RPMI8226 (cell line): ENCODE results near the gene MYLK.

Source experiments
- DNase-seq: peaks from one replicate; pipeline ENCODE4 v3.0.0-alpha.2; 2015

The MYLK gene

DNA sequence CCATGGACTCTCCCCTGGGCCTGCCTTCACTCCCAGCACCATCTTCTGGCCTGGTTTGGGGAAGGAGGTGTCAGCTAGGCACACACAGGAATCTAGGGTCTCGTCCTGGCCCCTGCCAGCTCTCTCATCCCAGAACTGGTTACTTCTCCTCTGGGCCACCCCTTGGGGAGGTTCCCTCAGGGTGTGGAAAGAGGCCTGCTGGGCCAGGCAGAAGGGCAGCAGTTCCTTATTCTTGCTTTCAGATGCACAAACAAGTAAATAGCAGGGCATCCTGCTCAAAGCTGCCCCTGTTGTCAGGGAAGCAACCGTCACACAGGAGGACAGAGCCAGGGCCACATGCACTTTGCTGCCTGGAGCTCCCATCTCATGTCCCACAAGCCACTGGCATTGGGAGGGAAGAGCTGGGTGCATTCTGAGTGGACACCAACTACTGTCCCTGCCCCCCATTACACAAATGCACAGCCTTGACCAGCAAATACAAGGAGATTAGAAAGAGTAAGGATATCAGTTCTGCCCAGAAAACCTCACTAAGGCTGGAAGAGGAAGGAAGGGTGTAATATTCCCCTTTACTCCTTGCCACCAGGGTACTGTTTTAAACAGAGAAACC, 190.4 kb downstream of the MYLK start:
- no peak for DNase-seq

GRCh38 chr3:123692671-123693070, 191.5 kb downstream of the MYLK start:
- DNase-seq: no peak

GRCh38 chr3:123692041-123692440, 192.1 kb downstream of the MYLK start:
- DNase-seq: no peak

GRCh38 chr3:123689831-123690230, 194.3 kb downstream of the MYLK start:
- no peak for DNase-seq

DNA sequence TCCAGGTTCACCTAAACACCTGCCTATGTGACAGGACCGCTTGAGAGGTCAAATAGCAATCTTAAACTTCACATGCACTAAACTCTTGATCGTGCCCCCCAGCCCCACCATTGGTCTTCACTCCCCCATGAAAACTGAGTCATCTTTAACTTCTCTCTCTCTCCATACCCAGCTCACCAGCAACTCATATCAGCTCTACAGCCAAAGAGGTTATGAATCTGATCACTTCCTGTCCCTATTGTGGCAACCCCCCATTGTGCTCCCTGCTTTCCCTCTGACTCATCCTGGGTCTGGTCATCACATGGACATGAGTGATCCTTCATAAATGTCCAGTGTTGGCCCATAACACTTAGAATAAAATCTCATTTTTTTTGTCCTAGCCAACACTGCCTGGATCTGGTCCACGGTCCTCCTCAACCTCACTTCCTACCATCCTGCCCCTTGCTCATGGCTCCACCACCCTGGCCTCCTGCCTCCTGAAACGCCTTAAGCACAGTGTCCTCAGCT, 195.8 kb downstream of the MYLK start:
- no peak for DNase-seq

DNA sequence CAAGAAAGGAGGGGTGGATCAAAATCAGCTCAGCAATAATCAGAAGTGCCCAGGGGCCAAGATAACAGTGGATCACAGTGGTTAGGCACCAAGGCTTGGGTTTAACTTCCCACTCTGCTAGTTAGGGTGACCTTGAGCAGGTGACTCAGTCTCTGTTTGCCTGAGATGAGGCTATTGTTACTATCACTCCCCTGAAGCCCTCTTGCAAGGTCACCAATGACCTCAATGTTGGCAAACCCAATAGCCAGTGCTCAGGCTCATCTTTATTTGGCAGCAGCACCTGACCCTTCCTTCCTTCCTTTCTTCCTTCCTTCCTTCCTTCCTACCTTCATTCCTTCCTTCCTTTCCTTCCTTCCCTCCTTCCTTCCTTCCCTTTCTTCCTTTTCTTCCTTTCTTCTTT, 196.8 kb downstream of the MYLK start:
- no peak for DNase-seq

DNA sequence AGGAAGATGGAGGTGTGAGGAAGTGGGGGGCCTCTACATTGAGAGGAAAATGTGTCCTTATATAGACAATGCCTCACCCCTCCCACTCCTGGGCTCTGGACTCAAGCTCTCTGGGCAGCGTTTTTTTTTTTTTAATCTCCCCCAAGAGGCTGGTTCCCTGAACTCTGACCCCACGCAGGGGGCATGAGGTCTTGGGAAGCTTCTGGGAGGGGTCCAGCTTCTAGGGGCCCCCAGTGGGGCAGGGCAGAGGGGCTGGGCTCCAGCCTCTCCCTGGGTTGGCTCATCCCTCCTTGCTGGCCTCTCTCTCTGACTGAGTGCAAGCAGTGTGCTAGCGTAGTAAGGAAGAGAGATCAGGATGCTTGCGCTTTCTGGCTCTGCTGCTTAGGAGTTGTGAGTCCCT, 197.9 kb downstream of the MYLK start:
- DNase-seq: no peak

DNA sequence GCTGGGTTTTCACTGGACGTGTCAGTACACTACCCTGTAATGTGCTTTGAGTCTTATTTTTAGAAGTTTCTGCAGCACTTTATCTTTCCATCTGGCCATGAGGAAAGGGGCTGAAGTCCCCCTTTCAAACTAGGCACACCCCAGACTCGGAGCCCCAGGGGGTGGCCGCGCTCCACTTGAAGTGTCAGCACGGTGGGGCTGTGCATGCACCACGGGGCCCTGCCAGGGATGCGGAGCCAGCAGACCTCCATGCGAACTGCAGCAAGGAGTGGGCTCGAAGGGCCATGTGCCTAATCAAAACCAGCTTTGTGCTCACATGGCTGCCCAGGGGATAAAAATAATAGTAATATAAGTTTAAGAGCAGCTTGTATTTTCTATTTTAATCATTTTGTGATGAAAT, 198.4 kb downstream of the MYLK start:
- no peak for DNase-seq

DNA sequence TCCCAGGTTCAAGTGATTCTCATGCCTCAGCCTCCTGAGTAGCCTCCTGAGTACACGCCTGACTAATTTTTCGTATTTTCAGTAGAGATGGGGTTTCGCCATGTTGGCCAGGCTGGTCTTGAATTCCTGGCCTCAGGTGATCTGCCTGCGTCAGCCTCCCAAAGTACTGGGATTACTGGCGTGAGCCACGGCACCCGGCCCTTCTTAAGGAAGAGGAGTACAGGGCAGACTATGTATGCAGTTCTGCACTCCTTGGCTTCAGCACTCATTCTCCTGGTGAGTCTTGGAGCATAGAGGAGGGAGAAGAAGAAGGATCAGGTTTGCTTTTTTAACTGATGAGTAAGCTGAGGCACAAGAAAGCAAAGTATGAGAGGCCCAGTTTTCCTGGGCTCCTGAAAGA, 199.5 kb downstream of the MYLK start:
- DNase-seq: no peak

GRCh38 chr3:123684209-123684608, 199.9 kb downstream of the MYLK start:
- no peak for DNase-seq

DNA sequence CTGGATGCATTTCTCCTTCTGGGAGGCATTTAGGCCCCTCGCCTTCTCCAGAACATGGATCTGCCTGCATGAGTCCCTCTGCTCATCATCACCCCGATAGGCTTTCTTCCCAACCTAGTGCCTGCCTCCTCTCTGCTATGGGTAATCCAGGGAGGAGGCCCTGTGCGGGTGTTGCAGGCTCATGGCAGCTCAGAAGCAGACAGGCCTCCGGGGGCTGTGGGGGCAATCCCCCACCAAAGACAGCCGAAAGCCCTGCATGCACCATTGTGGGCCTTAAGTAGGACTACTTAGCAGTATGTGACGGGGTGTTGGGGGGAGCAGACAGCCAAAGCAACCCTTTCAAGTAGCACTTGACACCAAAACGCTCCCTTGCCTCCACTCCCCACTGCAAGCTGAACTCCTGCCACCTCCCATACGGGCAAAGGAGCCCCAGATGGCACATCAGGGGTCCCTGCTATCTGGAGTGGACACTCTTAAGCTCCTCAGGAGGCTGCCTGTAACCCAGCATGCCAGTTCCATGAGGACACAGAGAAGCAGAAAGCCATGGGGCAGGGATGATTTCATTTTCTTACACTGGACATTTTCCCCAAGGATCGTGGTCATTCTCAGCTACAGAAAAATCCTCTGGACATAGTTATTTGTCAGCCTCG, 200.5 kb downstream of the MYLK start:
- no peak for DNase-seq

- DNase-seq: no peak
Measured at GRCh38 chr3:123682781-123683504, 201.2 kb downstream of the MYLK start.

DNA sequence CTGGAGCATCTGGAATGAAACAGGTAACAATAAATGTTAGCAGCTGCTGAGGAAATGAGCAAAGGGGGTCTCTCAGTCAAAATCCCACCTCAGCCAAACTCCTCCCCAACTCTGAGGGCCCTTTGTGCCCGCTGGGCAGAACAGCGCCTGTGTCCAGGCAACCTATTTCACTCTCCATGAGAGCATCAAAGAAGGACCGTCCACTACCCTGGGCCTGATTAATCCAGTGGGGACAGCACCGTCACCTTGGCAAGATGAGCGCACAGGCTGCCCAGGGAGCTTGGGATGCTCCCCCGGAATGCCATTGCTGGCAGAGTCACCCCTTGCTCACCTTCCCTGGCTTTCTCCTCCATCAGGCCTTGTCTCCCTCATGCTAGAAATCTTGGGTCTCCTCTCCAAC, 201.8 kb downstream of the MYLK start:
- no peak for DNase-seq

- DNase-seq: no peak
Measured at GRCh38 chr3:123679712-123680386, 204.3 kb downstream of the MYLK start.

GRCh38 chr3:123678108-123678511, 206.0 kb downstream of the MYLK start:
- no peak for DNase-seq

DNA sequence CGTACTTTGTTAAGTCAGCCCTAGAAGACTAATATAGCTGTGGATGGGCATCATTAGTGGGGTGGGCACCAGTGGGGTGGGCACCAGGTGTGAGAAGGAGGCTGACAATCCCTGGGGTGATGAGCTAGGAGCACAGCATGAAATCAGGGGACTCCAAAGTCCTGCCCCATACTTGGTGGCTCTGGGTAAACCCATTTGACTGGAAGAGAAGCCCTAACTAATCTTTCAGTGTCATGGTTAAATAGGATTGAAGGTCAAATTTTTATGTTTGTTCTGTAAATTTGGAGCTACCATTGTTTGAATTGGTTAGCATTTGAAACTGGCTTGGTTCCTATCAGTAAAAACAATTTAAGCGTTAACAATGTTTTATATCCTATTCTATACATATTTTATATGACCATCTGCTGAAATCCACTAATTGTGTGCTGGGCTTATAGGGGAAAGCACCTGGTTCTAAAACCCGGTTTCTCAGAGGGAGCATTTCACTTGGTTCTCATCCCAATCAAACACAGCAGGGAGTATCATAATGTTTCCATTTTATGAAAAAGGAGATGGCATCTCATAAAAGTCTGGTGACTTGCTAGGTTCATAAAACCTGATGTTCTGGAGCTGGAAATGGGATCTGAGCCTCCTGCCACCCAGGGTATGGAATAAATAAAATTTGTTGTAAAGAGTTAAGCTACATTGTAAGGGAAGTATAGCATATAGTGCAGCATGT, 211.5 kb downstream of the MYLK start:
- no peak for DNase-seq

DNA sequence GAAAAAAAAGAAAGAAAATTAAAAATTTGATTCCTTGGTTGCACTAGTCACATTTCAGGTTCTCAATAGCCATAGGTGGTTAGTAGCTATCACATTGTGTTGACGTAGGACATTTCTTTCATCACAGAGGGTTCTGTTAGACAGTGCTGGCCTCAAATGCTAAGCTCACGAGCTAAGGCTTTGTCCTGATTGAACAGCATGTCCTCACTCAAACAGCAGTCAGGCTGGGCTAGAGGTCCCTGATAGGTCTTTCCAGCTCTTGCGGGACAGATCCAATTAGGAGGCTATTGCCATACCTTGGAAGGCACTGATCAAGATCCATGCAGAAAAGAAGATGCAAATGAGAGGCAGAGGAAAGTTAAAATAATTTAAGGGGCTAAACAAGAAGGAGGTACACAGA, 213.4 kb downstream of the MYLK start:
- DNase-seq: no peak

DNA sequence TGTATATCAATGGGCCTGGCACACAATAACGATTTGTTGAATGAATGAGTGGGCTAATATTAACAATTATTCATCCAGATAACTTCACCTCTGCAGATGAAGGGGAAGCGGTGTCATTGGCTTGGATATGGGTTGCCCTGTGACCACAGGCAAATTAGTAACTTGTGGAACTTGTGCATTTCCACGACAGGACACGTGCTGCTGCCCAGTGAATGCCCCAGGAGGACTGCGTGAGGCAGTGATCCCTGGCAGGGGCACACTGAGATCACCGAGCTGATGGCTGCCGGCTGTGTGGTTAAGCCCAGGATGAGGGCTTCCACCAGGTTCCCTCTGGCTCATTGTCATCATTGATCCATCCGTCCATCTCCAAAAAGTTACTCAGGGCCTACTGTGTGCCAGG, 215.2 kb downstream of the MYLK start:
- DNase-seq: no peak

DNA sequence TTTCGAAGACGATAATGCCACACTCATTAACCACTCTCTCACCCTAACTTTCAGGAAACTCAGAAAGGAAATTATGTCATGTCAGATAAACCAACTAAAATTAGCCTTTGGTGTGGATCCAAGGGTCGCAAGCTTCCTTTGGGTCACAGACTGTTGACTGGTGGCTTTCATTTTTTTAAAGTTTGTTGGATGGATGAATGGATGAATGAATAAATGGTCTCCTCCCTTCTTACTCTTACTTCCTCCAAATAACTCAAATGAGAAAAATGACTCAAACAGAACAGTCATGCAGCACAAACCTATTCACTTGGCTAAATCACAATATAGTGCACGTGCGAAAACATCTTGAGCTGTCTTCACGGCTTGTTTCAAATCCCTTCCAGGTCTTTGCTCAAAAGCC, 216.3 kb downstream of the MYLK start:
- DNase-seq: no peak

DNA sequence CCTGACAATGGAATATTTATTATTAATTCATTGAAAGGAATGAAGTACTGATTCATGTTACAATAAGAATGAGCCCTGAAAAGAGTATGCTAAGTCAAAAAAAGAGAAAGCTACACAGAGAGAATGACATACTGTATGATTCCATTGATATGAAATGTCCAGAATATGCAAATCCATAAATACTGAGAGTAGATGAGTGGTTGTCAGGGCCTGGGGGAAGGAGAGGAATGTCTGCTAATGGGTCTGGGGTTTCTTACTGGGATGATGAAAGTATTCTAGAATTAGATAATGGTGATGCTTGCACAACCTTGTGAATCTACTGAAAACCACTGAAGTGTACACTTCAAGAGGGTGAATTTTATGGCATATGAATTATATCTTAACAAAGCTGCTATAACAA, 219.4 kb downstream of the MYLK start:
- no peak for DNase-seq

- DNase-seq: no peak
Measured at GRCh38 chr3:123663977-123664376, 220.2 kb downstream of the MYLK start.

- no peak for DNase-seq
Measured at GRCh38 chr3:123661973-123662372, 222.2 kb downstream of the MYLK start.

- no peak for DNase-seq
Measured at GRCh38 chr3:123660900-123661299, 223.2 kb downstream of the MYLK start.
